ENCODE measurements around the gene FA2H.
"Not testable (repeated sequence)": the region's sequence is repeated elsewhere in the genome, so short reads cannot be mapped to it uniquely, and the experiment has no call there.

The FA2H gene

DNA sequence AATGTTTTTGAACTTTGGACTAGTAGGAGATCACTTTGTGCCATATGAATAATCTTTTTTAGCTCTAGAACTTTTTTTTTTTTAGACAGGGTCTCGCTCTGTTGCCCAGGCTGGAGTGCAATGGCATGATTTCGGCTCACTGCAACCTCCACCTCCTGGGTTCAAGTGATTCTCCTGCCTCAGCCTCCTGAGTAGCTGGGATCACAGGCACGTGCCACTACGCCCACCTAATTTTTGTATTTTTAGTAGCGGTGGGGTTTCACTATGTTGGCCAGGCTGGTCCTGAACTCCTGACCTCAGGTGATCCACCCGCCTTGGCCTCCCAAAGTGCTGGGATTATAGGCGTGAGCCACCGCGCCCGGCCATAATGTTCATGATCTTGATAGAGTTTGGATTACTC, 105.7 kb downstream of the FA2H start:
- not testable (repeated sequence) for DNase-seq

DNA sequence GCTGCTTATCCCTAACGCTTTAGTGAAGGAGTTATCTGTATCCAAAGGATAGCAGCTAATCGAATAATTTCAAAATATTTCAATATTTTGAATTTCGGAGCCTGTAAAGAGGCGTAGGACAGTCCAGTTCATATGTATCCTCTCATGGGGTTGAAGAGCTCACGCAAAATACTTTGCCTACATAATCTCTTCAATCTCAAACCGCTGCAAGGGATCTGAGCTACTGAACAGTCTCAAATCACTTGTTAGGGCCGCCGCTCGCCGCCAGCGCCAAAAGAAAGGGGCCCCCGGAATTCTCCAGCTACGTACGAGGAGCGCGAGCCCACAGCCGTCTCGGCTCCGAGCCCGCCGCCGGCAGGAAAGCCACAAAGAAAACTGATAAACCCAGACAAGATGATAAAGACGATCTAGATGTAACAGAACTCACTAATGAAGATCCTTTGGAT, 107.3 kb downstream of the FA2H start:
- DNase-seq, result peak in 1 of 2 experiments; percentile 8

DNA sequence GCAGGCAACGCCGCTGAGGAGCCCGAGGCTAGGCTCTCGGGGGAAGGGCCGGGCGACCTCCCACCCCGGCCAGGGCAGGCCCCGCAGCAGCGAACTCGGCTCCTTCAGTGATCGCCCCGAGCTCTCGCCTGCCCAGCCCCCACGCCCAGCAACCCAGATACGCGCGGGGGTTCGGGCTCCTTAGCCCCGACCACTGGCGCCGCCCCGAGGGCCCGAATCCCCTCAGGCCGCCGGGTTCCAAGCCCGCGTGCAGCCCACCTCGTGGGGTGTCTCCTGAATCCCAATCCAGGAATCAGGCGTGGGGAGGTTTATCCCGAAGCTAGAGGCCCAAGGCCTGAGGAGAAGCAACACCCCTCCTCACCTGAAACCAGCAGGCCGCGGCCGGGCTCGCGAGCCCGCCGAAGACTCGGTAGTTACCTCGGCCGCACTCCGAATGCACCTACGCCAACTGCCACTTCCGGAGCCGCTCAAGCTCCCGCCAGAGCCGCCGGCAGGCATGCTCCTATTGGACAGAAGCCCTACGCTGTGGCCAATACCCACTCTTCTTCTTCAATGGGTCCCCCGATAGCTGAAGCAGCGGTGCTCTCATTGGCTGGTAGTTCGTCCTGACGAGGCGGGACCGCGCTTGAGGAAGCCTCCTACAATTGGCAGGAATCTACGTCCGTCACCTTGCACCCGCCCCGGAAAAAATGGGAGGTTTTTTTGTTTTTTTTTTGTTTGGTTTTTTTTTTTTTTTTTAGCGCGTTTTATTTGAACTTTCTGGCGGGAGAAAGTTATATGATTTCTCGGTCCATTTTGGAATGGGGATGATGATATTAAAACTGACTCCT, 108.0 kb downstream of the FA2H start, which contains the start of gene RFWD3:
Gene RFWD3 (minus strand): TSS at position 453 of the 830 bp plus-strand sequence. CDS start 5,428 bp downstream, outside the sequence.
- DNase-seq, result peak; percentile 86 to 91

DNA sequence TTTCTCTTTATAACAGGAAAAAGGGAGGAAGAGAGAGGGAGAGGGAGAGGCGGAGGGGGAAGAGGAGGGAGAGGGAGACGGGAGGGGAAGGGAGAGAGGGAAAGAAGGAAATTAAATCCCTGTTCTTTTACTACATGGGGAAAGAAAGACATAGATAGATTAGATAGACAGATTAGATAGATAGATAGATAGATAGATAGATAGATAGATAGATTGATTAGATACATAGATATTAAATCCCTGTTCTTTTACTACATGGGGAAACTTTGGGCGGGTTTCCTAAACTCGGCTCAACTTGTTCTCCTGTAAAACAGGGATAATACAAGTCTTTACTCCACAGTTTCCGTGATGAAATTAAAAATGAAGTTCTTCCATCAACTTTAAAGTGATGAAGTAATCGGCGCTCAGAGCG, 108.6 kb downstream of the FA2H start:
- DNase-seq, result no peak

All from NCI-H1930 (cell line).